ENCODE data around the gene SERTAD2. TPM values are rescaled to one million over a fixed set of nuclear protein-coding genes. Genes with fewer than 3 reads are reported as not detected.

The SERTAD2 gene
- total and polyA plus RNA-seq, 2 experiments from 2014 or later: 6.2 to 6.4 TPM

DNA sequence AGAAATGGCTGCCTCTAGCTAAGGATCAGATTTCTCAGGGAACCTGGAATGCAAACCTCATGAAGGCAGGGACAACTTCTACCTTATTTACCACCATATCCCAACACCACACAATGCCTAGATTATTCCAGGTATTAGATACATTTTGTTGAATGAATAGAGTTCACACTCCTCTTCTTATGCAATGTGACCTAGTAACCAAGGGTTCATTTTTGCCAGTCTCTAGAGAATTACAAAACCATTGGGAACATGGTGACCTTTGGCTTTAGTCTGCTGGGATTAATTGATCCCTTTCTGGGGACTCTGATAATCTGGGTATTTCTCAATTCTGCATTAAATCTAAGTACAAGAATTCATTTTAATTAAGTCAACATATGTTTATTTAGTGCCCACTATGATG is 35.2 kb upstream of the SERTAD2 start:
- ATAC-seq (no peak), DNase-seq (ENCODE audit: low spot score) (no peak)
- Mint-ChIP-seq H3K4me1 (peaks cover 10% of the 10 kb centered on the region; the same call in 2 of the 3 replicates), H3K4me3 (no peak overlapping the region), H3K27ac (no peak overlapping the region), H3K36me3 (ENCODE audit: low read depth) (no peaks in the 10 kb centered on the region; the same call in 2 of the 3 replicates), H3K9me3 (no peaks in the 10 kb centered on the region), H3K27me3 (ENCODE audit: insufficient read depth, low read depth, poor library complexity) (no peaks in the 10 kb centered on the region)
- H4K20me1 ChIP-seq (replicated peaks; ENCODE audit: insufficient read depth): no peaks in the 10 kb centered on the region
- no peak for TF ChIP-seq ZNF114 (CRISPR knock-in tag; IDR thresholded peaks at IDR 0.05)
- TF ChIP-seq, protein P1, sequence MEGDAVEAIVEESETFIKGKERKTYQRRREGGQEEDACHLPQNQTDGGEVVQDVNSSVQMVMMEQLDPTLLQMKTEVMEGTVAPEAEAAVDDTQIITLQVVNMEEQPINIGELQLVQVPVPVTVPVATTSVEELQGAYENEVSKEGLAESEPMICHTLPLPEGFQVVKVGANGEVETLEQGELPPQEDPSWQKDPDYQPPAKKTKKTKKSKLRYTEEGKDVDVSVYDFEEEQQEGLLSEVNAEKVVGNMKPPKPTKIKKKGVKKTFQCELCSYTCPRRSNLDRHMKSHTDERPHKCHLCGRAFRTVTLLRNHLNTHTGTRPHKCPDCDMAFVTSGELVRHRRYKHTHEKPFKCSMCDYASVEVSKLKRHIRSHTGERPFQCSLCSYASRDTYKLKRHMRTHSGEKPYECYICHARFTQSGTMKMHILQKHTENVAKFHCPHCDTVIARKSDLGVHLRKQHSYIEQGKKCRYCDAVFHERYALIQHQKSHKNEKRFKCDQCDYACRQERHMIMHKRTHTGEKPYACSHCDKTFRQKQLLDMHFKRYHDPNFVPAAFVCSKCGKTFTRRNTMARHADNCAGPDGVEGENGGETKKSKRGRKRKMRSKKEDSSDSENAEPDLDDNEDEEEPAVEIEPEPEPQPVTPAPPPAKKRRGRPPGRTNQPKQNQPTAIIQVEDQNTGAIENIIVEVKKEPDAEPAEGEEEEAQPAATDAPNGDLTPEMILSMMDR (conservative IDR thresholded peaks at IDR 0.05; ENCODE audit: low read depth in 2 of 2): no peak
- no peak for TF ChIP-seq CREB1 (CRISPR knock-in tag; IDR thresholded peaks at IDR 0.05; ENCODE audit: low read depth)
- TF ChIP-seq POLR2AphosphoS5 (IDR thresholded peaks at IDR 0.05; ENCODE audit: low read depth): no peak
- no peak for TF ChIP-seq ZNF331 (CRISPR knock-in tag; IDR thresholded peaks at IDR 0.05; ENCODE audit: low read depth)
- TF ChIP-seq STAT1 (IDR thresholded peaks at IDR 0.05; ENCODE audit: unreplicated experiment): no peak
- TF ChIP-seq JUNB (IDR thresholded peaks at IDR 0.05; ENCODE audit: unreplicated experiment): no peak
- TF ChIP-seq, protein P2, sequence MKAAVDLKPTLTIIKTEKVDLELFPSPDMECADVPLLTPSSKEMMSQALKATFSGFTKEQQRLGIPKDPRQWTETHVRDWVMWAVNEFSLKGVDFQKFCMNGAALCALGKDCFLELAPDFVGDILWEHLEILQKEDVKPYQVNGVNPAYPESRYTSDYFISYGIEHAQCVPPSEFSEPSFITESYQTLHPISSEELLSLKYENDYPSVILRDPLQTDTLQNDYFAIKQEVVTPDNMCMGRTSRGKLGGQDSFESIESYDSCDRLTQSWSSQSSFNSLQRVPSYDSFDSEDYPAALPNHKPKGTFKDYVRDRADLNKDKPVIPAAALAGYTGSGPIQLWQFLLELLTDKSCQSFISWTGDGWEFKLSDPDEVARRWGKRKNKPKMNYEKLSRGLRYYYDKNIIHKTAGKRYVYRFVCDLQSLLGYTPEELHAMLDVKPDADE (IDR thresholded peaks at IDR 0.05): no peak
- TF ChIP-seq, protein P3, sequence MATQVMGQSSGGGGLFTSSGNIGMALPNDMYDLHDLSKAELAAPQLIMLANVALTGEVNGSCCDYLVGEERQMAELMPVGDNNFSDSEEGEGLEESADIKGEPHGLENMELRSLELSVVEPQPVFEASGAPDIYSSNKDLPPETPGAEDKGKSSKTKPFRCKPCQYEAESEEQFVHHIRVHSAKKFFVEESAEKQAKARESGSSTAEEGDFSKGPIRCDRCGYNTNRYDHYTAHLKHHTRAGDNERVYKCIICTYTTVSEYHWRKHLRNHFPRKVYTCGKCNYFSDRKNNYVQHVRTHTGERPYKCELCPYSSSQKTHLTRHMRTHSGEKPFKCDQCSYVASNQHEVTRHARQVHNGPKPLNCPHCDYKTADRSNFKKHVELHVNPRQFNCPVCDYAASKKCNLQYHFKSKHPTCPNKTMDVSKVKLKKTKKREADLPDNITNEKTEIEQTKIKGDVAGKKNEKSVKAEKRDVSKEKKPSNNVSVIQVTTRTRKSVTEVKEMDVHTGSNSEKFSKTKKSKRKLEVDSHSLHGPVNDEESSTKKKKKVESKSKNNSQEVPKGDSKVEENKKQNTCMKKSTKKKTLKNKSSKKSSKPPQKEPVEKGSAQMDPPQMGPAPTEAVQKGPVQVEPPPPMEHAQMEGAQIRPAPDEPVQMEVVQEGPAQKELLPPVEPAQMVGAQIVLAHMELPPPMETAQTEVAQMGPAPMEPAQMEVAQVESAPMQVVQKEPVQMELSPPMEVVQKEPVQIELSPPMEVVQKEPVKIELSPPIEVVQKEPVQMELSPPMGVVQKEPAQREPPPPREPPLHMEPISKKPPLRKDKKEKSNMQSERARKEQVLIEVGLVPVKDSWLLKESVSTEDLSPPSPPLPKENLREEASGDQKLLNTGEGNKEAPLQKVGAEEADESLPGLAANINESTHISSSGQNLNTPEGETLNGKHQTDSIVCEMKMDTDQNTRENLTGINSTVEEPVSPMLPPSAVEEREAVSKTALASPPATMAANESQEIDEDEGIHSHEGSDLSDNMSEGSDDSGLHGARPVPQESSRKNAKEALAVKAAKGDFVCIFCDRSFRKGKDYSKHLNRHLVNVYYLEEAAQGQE (IDR thresholded peaks at IDR 0.05; ENCODE audit: unreplicated experiment): no peak
- TF ChIP-seq NANOG (IDR thresholded peaks at IDR 0.05; ENCODE audit: borderline replicate concordance): no peak
- TF ChIP-seq, protein P4, sequence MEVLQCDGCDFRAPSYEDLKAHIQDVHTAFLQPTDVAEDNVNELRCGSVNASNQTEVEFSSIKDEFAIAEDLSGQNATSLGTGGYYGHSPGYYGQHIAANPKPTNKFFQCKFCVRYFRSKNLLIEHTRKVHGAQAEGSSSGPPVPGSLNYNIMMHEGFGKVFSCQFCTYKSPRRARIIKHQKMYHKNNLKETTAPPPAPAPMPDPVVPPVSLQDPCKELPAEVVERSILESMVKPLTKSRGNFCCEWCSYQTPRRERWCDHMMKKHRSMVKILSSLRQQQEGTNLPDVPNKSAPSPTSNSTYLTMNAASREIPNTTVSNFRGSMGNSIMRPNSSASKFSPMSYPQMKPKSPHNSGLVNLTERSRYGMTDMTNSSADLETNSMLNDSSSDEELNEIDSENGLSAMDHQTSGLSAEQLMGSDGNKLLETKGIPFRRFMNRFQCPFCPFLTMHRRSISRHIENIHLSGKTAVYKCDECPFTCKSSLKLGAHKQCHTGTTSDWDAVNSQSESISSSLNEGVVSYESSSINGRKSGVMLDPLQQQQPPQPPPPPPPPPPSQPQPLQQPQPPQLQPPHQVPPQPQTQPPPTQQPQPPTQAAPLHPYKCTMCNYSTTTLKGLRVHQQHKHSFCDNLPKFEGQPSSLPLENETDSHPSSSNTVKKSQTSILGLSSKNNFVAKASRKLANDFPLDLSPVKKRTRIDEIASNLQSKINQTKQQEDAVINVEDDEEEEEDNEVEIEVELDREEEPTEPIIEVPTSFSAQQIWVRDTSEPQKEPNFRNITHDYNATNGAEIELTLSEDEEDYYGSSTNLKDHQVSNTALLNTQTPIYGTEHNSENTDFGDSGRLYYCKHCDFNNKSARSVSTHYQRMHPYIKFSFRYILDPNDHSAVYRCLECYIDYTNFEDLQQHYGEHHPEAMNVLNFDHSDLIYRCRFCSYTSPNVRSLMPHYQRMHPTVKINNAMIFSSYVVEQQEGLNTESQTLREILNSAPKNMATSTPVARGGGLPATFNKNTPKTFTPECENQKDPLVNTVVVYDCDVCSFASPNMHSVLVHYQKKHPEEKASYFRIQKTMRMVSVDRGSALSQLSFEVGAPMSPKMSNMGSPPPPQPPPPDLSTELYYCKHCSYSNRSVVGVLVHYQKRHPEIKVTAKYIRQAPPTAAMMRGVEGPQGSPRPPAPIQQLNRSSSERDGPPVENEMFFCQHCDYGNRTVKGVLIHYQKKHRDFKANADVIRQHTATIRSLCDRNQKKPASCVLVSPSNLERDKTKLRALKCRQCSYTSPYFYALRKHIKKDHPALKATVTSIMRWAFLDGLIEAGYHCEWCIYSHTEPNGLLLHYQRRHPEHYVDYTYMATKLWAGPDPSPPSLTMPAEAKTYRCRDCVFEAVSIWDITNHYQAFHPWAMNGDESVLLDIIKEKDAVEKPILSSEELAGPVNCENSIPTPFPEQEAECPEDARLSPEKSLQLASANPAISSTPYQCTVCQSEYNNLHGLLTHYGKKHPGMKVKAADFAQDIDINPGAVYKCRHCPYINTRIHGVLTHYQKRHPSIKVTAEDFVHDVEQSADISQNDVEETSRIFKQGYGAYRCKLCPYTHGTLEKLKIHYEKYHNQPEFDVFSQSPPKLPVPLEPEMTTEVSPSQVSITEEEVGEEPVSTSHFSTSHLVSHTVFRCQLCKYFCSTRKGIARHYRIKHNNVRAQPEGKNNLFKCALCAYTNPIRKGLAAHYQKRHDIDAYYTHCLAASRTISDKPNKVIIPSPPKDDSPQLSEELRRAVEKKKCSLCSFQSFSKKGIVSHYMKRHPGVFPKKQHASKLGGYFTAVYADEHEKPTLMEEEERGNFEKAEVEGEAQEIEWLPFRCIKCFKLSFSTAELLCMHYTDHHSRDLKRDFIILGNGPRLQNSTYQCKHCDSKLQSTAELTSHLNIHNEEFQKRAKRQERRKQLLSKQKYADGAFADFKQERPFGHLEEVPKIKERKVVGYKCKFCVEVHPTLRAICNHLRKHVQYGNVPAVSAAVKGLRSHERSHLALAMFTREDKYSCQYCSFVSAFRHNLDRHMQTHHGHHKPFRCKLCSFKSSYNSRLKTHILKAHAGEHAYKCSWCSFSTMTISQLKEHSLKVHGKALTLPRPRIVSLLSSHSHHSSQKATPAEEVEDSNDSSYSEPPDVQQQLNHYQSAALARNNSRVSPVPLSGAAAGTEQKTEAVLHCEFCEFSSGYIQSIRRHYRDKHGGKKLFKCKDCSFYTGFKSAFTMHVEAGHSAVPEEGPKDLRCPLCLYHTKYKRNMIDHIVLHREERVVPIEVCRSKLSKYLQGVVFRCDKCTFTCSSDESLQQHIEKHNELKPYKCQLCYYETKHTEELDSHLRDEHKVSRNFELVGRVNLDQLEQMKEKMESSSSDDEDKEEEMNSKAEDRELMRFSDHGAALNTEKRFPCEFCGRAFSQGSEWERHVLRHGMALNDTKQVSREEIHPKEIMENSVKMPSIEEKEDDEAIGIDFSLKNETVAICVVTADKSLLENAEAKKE (CRISPR knock-in tag; IDR thresholded peaks at IDR 0.05): no peak
- TF ChIP-seq EZH2 (IDR thresholded peaks at IDR 0.05; ENCODE audit: low read depth, unreplicated experiment): no peak
- no peak for TF ChIP-seq EZH2phosphoT487 (IDR thresholded peaks at IDR 0.05; ENCODE audit: unreplicated experiment)
- no peaks in the 10 kb centered on the region for H3K9me2 ChIP-seq (ENCODE audit: insufficient read depth)
- no peaks in the 10 kb centered on the region for H3F3A ChIP-seq (replicated peaks; ENCODE audit: low read depth)
- H3K36me3 ChIP-seq (ENCODE audit: insufficient read depth): no peaks in the 10 kb centered on the region
- H3K4me3 ChIP-seq: no peak overlapping the region
- no peaks in the 10 kb centered on the region for H3K27me3 ChIP-seq (ENCODE audit: insufficient read depth)
- peaks cover 9% of the 10 kb centered on the region for H3K4me1 ChIP-seq (ENCODE audit: insufficient read depth)
- H3K4me2 ChIP-seq: no peak overlapping the region
- no peaks in the 10 kb centered on the region for H3K79me2 ChIP-seq (replicated peaks; ENCODE audit: insufficient read depth)
- H3K27ac ChIP-seq (ENCODE audit: low read depth): no peak overlapping the region
- H2AFZ ChIP-seq: no peak overlapping the region

All from GM23338 (cell line).